B cell (primary cell): ENCODE results near the gene SLC36A4. TPM values are rescaled to one million over a fixed set of nuclear protein-coding genes. Genes with fewer than 3 reads are reported as not detected.

Experiments used
- ATAC-seq: fragments of 200-7000 bp; cut with Tn5 transposase; one replicate; pipeline ENCODE4 v1.10.0; 2021; ENCODE audit warnings: low read depth, mild to moderate bottlenecking, moderate number of reproducible peaks, moderate library complexity
- CTCF ChIA-PET: fragments of 350-600 bp; sonication (Branson Sonifier 250); formaldehyde crosslinking; loops from one replicate; lab custom pipeline; 2021; ENCODE audit warnings: antibody characterized with exemption, inconsistent platforms; lab: Charles Lee
- POLR2A ChIA-PET: fragments of 350-600 bp; sonication (Branson Sonifier 250); formaldehyde crosslinking; loops from one replicate; lab custom pipeline; 2021; ENCODE audit warnings: antibody characterized with exemption; lab: Charles Lee
- DNase-seq: peaks from one replicate; pipeline ENCODE4 v3.0.0; 2013
- H2AFZ ChIP-seq: 2 replicates; pipeline ENCODE4 v1.6.1; 2012; ENCODE audit warnings: mild to moderate bottlenecking, low read depth, low read length; ENCODE audit not compliant: insufficient read depth, poor library complexity, severe bottlenecking
- H3K27ac ChIP-seq, 2 donors: 1 replicate in 1 of 2; 2 replicates in 1 of 2; pipeline ENCODE4 v1.5.1; 2012 to 2013; ENCODE audit warnings: low read length in 2 of 2, mild to moderate bottlenecking in 2 of 2, moderate library complexity in 1 of 2
- H3K27me3 ChIP-seq, 4 experiments: fragments of 200-600 bp in 1 of 4; sonication (generic) in 1 of 4; replicated peaks in 1 of 4; 1 replicate in 2 of 4; 2 replicates in 2 of 4; pipeline versions ENCODE4 v1.6.1 to v1.7.0; 2013 to 2016; ENCODE audit warnings: low read length in 3 of 4, mild to moderate bottlenecking in 2 of 4, mixed read lengths in 1 of 4, moderate library complexity in 1 of 4; ENCODE audit not compliant: insufficient read depth in 4 of 4, control insufficient read depth in 3 of 4; ENCODE audit errors: control extremely low read depth in 1 of 4
- H3K36me3 ChIP-seq, 2 experiments: replicated peaks in 1 of 2; 1 replicate in 1 of 2; 2 replicates in 1 of 2; pipeline versions ENCODE4 v1.6.1 to v1.7.1; 2013; ENCODE audit warnings: low read length in 1 of 2; ENCODE audit not compliant: insufficient read depth in 2 of 2, control insufficient read depth in 1 of 2; ENCODE audit errors: control extremely low read depth in 1 of 2, extremely low read depth in 1 of 2
- H3K4me1 ChIP-seq, 2 donors: fragments of 200-600 bp in 1 of 2; sonication (generic) in 1 of 2; 1 replicate in 1 of 2; 2 replicates in 1 of 2; pipeline versions ENCODE4 v1.5.1 to v1.6.1; 2013 to 2017; ENCODE audit warnings: low read length in 2 of 2; ENCODE audit not compliant: control insufficient read depth in 2 of 2, insufficient read depth in 2 of 2
- H3K4me2 ChIP-seq: replicated peaks from 2 replicates; pipeline ENCODE3; 2012; ENCODE audit warnings: mild to moderate bottlenecking, low read depth, low read length; ENCODE audit not compliant: poor library complexity, severe bottlenecking
- H3K4me3 ChIP-seq, 5 experiments: fragments of 200-600 bp in 1 of 5; sonication (generic) in 1 of 5; 1 replicate in 3 of 5; 2 replicates in 2 of 5; pipeline versions ENCODE4 v1.5.1 to v1.7.0; 2011 to 2016; ENCODE audit warnings: low read length in 4 of 5, mild to moderate bottlenecking in 4 of 5, low read depth in 2 of 5, control low read depth in 1 of 5, moderate library complexity in 1 of 5; ENCODE audit not compliant: insufficient read depth in 1 of 5; ENCODE audit errors: control extremely low read depth in 1 of 5, extremely low read depth in 1 of 5
- H3K79me2 ChIP-seq: fragments of 200-600 bp; sonication (generic); one replicate; pipeline ENCODE4 v1.6.0; 2016; ENCODE audit warnings: low read length; ENCODE audit not compliant: control insufficient read depth, insufficient read depth
- H3K9ac ChIP-seq: fragments of 200-600 bp; sonication (generic); 2 replicates; pipeline ENCODE4 v1.6.1; 2017; ENCODE audit warnings: mild to moderate bottlenecking, low read length, moderate library complexity
- H3K9me3 ChIP-seq, 3 donors: one replicate each; pipeline versions ENCODE4 v1.6.1 to v1.7.1; 2013; ENCODE audit warnings: low read length in 2 of 3; ENCODE audit not compliant: control insufficient read depth in 2 of 3, insufficient read depth in 1 of 3; ENCODE audit errors: control extremely low read depth in 1 of 3
- H4K20me1 ChIP-seq: 2 replicates; pipeline ENCODE4 v1.6.0; 2012; ENCODE audit warnings: mild to moderate bottlenecking, low read length; ENCODE audit not compliant: insufficient read depth, control insufficient read depth, poor library complexity, severe bottlenecking
- H3K27ac Mint-ChIP-seq: one replicate; pipeline ENCODE4 v1.8.0; 2021; ENCODE audit warnings: mixed read lengths
- H3K27me3 Mint-ChIP-seq: one replicate; pipeline ENCODE4 v1.8.0; 2021; ENCODE audit warnings: mixed read lengths
- H3K4me1 Mint-ChIP-seq: one replicate; pipeline ENCODE4 v1.8.0; 2021; ENCODE audit warnings: mixed read lengths
- H3K4me3 Mint-ChIP-seq: one replicate; pipeline ENCODE4 v1.8.0; 2021; ENCODE audit warnings: mixed read lengths
- H3K9me3 Mint-ChIP-seq: one replicate; pipeline ENCODE4 v1.8.0; 2022; ENCODE audit warnings: mixed read lengths; ENCODE audit not compliant: insufficient read depth
- CTCF ChIP-seq: fragments of 200-600 bp; IDR thresholded peaks from one replicate; pipeline ENCODE4 v1.8.0; 2022; ENCODE audit warnings: antibody characterized with exemption, mild to moderate bottlenecking
- EZH2 ChIP-seq: IDR thresholded peaks from 2 replicates; pipeline ENCODE4 v1.6.1; 2012; ENCODE audit warnings: borderline replicate concordance, low read depth, mild to moderate bottlenecking, moderate library complexity, low read length; ENCODE audit not compliant: insufficient read depth, poor library complexity, severe bottlenecking
- WGBS: methylation state at CpG from one replicate; pipeline ENCODE4 v1.1.5; 2013; ENCODE audit warnings: missing lambda C conversion rate; ENCODE audit not compliant: insufficient coverage; 5-methylcytosine and 5-hydroxymethylcytosine counted together
- intact Hi-C: fragments of 100-400 bp; cut with micrococcal nuclease; formaldehyde crosslinking; loops from one replicate; pipeline ENCODE4 v1.10.0; 2022
- polyA plus RNA-seq: library from polyadenylated mRNA; depleted of rRNA; stranded (reverse); fragments of >200 nt; gene quantifications from 2 replicates; pipeline ENCODE4 v1.2.3, GENCODE V29; 2012
- total RNA-seq, 2 donors: library from RNA; stranded (reverse); fragments of 120-200 nt in 1 of 2; gene quantifications; 1 replicate in 1 of 2; 2 replicates in 1 of 2; pipeline versions ENCODE4 v1.2.3 to v1.2.4, GENCODE V29; 2013 to 2022

The SLC36A4 gene
- total and polyA plus RNA-seq, 2 donors (not counting 1 experiment from before 2014, with no cell fraction given), result 8.6 to 28.2 TPM

- Histone ChIP-seq H3K4me2 (no peak overlapping the region), H3K36me3 (peaks cover 3 to 16% of the 10 kb centered on the region in 2 experiments), H3K27ac (no peak overlapping the region), H3K9ac (no peak overlapping the region), H3K79me2 (no peaks in the 10 kb centered on the region), H3K4me1 (peaks cover 2 to 3% of the 10 kb centered on the region in 2 donors), H3K27me3 (no peaks in the 10 kb centered on the region), H3K9me3 (no peaks in the 10 kb centered on the region), H4K20me1 (no peaks in the 10 kb centered on the region), H2AFZ (no peak overlapping the region), H3K4me3 (no peak overlapping the region)
- CTCF ChIA-PET, result no interaction called here
- Mint-ChIP-seq H3K9me3 (no peaks in the 10 kb centered on the region), H3K27ac (no peak overlapping the region), H3K4me3 (no peak overlapping the region), H3K4me1 (peaks cover 3% of the 10 kb centered on the region), H3K27me3 (no peaks in the 10 kb centered on the region)
- WGBS, result 0% methylated on average over 1 of the region's 2 CpGs
- TF ChIP-seq EZH2 (no peak), CTCF (no peak)
- ATAC-seq (no peak), DNase-seq (no peak)
- POLR2A ChIA-PET, result no interaction called here
- intact Hi-C loops, result no loop called here
Measured at GRCh38 chr11:93166862-93167261, 30.9 kb downstream of the SLC36A4 start.

- ChIA-PET CTCF (no interaction called here), POLR2A (no interaction called here)
- no peak for TF ChIP-seq CTCF
- no peak for TF ChIP-seq EZH2
Measured at GRCh38 chr11:93166194-93166593, 31.6 kb downstream of the SLC36A4 start.

More at GRCh38 chr11:93166194-93166593, 31.6 kb downstream of the SLC36A4 start:
- DNase-seq (no peak), ATAC-seq (no peak)
- Mint-ChIP-seq H3K4me3 (no peak overlapping the region), H3K9me3 (no peaks in the 10 kb centered on the region), H3K4me1 (peaks cover 3% of the 10 kb centered on the region), H3K27ac (no peak overlapping the region), H3K27me3 (no peaks in the 10 kb centered on the region)
- no peak overlapping the region for H3K4me3 ChIP-seq
- no peaks in the 10 kb centered on the region for H4K20me1 ChIP-seq
- H3K36me3 ChIP-seq, result peaks cover 5 to 16% of the 10 kb centered on the region in 2 experiments
- no peaks in the 10 kb centered on the region for H3K79me2 ChIP-seq
- no peaks in the 10 kb centered on the region for H3K27me3 ChIP-seq
- H3K4me2 ChIP-seq, result no peak overlapping the region
- intact Hi-C loops, result no loop called here
- no peak overlapping the region for H3K27ac ChIP-seq
- no peak overlapping the region for H3K9ac ChIP-seq
- H2AFZ ChIP-seq, result no peak overlapping the region
- H3K4me1 ChIP-seq, result peaks cover 2 to 3% of the 10 kb centered on the region in 2 donors
- H3K9me3 ChIP-seq, result no peaks in the 10 kb centered on the region
